ENCODE measurements around the gene CCDC82. TPM values are rescaled to one million over a fixed set of nuclear protein-coding genes. Genes with fewer than 3 reads are reported as not detected.

Gene CCDC82
- total RNA-seq, 1 experiment from 2014 or later, result 20.1 TPM

- H3K9me3 Mint-ChIP-seq (ENCODE audit: low read depth, unreplicated experiment), result no peaks in the 10 kb centered on the region
Observed at GRCh38 chr11:96376796-96377195, 12.9 kb downstream of the CCDC82 start.

GRCh38 chr11:96373826-96374225, 15.9 kb downstream of the CCDC82 start:
- intact Hi-C loops (cut with micrococcal nuclease; ENCODE audit: unreplicated experiment), result no loop called here
- no TSS peak for BruUV-seq (replicated peaks)
- DNase-seq, result no peak

More at GRCh38 chr11:96376796-96377195, 12.9 kb downstream of the CCDC82 start:
- Mint-ChIP-seq H3K4me1 (ENCODE audit: low read depth, unreplicated experiment) (no peaks in the 10 kb centered on the region), H3K27ac (ENCODE audit: unreplicated experiment) (no peak overlapping the region), H3K4me3 (ENCODE audit: low read depth, unreplicated experiment) (no peak overlapping the region), H3K36me3 (ENCODE audit: insufficient read depth, unreplicated experiment) (peaks cover 6% of the 10 kb centered on the region), H3K27me3 (ENCODE audit: unreplicated experiment) (no peaks in the 10 kb centered on the region)
- BruUV-seq (replicated peaks), result no TSS peak
- TF ChIP-seq, protein P1, sequence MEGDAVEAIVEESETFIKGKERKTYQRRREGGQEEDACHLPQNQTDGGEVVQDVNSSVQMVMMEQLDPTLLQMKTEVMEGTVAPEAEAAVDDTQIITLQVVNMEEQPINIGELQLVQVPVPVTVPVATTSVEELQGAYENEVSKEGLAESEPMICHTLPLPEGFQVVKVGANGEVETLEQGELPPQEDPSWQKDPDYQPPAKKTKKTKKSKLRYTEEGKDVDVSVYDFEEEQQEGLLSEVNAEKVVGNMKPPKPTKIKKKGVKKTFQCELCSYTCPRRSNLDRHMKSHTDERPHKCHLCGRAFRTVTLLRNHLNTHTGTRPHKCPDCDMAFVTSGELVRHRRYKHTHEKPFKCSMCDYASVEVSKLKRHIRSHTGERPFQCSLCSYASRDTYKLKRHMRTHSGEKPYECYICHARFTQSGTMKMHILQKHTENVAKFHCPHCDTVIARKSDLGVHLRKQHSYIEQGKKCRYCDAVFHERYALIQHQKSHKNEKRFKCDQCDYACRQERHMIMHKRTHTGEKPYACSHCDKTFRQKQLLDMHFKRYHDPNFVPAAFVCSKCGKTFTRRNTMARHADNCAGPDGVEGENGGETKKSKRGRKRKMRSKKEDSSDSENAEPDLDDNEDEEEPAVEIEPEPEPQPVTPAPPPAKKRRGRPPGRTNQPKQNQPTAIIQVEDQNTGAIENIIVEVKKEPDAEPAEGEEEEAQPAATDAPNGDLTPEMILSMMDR (IDR thresholded peaks at IDR 0.05; ENCODE audit: unreplicated experiment), result no peak
- no peak for DNase-seq
- intact Hi-C loops (cut with micrococcal nuclease; ENCODE audit: unreplicated experiment), result no loop called here
- CTCF ChIA-PET, result no interaction called here

DNA sequence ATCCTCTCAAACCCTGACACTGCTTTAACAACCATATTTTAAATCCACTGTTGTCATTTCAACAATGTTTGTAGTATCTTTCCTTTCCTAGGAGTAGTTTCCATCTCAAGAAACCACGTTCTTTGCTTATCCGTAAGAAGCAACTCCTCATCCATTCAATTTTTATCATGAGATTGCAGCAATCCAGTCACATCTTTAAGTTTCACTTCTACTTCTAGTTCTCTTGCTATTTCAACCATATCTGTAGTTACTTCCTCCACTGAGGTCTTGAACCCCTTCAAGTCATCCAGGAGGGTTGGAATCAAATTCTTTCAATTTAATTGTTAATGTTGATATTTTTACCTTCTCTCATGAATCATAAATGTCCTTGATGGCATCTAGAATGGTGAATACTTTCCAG, 22.4 kb downstream of the CCDC82 start:
- Mint-ChIP-seq H3K4me1 (ENCODE audit: low read depth, unreplicated experiment) (no peaks in the 10 kb centered on the region), H3K36me3 (ENCODE audit: insufficient read depth, unreplicated experiment) (peaks cover 5% of the 10 kb centered on the region), H3K4me3 (ENCODE audit: low read depth, unreplicated experiment) (no peak overlapping the region), H3K27me3 (ENCODE audit: unreplicated experiment) (no peaks in the 10 kb centered on the region), H3K27ac (ENCODE audit: unreplicated experiment) (no peak overlapping the region), H3K9me3 (ENCODE audit: low read depth, unreplicated experiment) (no peaks in the 10 kb centered on the region)
- TF ChIP-seq, protein P1 (IDR thresholded peaks at IDR 0.05; ENCODE audit: unreplicated experiment), result no peak
- CTCF ChIA-PET, result no interaction called here
- intact Hi-C loops (cut with micrococcal nuclease; ENCODE audit: unreplicated experiment), result no loop called here
- BruUV-seq (replicated peaks), result no TSS peak
- DNase-seq, result no peak

More at GRCh38 chr11:96373826-96374225, 15.9 kb downstream of the CCDC82 start:
- no peaks in the 10 kb centered on the region for H3K9me3 Mint-ChIP-seq (ENCODE audit: low read depth, unreplicated experiment)
- H3K27me3 Mint-ChIP-seq (ENCODE audit: unreplicated experiment), result no peaks in the 10 kb centered on the region
- TF ChIP-seq, protein P1 (IDR thresholded peaks at IDR 0.05; ENCODE audit: unreplicated experiment), result no peak
- no peaks in the 10 kb centered on the region for H3K4me1 Mint-ChIP-seq (ENCODE audit: low read depth, unreplicated experiment)
- peaks cover 6% of the 10 kb centered on the region for H3K36me3 Mint-ChIP-seq (ENCODE audit: insufficient read depth, unreplicated experiment)
- H3K27ac Mint-ChIP-seq (ENCODE audit: unreplicated experiment), result no peak overlapping the region
- no peak overlapping the region for H3K4me3 Mint-ChIP-seq (ENCODE audit: low read depth, unreplicated experiment)
- CTCF ChIA-PET, result no interaction called here

DNA sequence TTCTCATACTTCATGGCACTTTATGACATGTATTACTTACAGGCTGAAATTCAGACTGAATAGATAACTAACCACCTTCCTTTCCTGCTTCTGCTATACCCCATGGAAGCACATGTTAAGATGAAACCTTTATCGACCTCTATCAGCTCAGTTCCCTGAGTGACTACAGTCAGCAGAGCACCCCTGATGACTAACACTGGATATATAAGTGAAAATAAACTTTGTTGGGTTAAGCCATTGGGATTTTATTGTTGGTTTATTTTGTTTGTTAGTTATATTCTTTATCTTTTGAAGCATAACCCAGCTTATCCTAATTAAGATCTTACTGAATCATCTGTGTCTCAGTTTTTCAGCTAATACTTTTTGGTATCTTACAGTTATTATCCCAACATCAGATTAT, 23.7 kb downstream of the CCDC82 start:
- Mint-ChIP-seq H3K4me1 (ENCODE audit: low read depth, unreplicated experiment) (no peaks in the 10 kb centered on the region), H3K27me3 (ENCODE audit: unreplicated experiment) (no peaks in the 10 kb centered on the region), H3K27ac (ENCODE audit: unreplicated experiment) (no peak overlapping the region), H3K4me3 (ENCODE audit: low read depth, unreplicated experiment) (no peak overlapping the region), H3K9me3 (ENCODE audit: low read depth, unreplicated experiment) (no peaks in the 10 kb centered on the region), H3K36me3 (ENCODE audit: insufficient read depth, unreplicated experiment) (no peaks in the 10 kb centered on the region)
- intact Hi-C loops (cut with micrococcal nuclease; ENCODE audit: unreplicated experiment), result no loop called here
- DNase-seq, result no peak
- no TSS peak for BruUV-seq (replicated peaks)
- CTCF ChIA-PET, result interaction anchor here (0.6 kb wide), 1 partner anchor 210 kb away, joined by 5 read pairs; no protein-coding TSS in a partner anchor
- TF ChIP-seq, protein P1 (IDR thresholded peaks at IDR 0.05; ENCODE audit: unreplicated experiment), result no peak

Measured in Calu3 (cell line).